ENCODE measurements around the gene ACSF2.

Gene ACSF2

GRCh38 chr17:50444841-50445715, 19.1 kb downstream of the ACSF2 start:
- no peak overlapping the region for H3K27ac ChIP-seq
- H3K9ac ChIP-seq (ENCODE audit: insufficient read length), result no peak overlapping the region
- TF ChIP-seq FOXP2 (optimal IDR thresholded peaks at IDR 0.05; ENCODE audit: control extremely low read depth, extremely low read length, insufficient read depth), result no peak
- TF ChIP-seq POLR2AphosphoS5 (IDR thresholded peaks at IDR 0.05; ENCODE audit: borderline replicate concordance, low read depth, low read length), result no peak
- no peak for TF ChIP-seq EZH2 (IDR thresholded peaks at IDR 0.05)
- H3K4me3 ChIP-seq, result no peak overlapping the region
- no peaks in the 10 kb centered on the region for H3K9me3 ChIP-seq (ENCODE audit: low read depth, low read length)
- DNase-seq (ENCODE audit: low read depth, low spot score), result no peak
- H3K36me3 ChIP-seq (ENCODE audit: insufficient read depth, low read length), result no peaks in the 10 kb centered on the region

DNA sequence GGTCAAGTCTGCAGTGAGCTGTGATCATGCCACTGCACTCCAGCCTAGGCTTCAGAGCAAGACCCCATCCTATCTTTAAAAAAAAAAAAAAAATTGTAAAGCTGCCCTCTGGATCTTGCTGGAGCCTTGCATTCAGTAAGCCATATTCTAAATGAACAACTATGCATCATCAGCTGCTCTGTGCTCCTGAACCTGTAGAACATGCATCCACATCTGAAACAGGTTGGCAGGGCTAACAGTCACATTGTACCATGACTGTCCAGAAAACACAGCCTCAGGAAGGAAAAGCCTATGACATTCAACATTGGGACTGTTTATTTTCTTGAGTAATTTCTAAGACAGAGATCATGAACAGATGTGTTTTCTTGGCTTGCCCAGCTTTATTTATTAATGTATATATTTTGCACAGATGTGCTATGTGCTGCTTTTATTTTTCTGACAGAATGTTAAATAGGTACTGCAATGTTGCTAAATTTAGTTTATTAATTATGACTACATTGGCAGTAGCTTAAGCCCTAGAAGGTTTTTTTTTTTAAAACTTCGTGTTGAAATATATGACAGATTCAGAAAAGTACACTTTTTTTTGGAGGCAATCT, 19.8 kb downstream of the ACSF2 start:
- TF ChIP-seq EZH2 (IDR thresholded peaks at IDR 0.05) (no peak), POLR2AphosphoS5 (IDR thresholded peaks at IDR 0.05; ENCODE audit: borderline replicate concordance, low read depth, low read length) (no peak), FOXP2 (optimal IDR thresholded peaks at IDR 0.05; ENCODE audit: control extremely low read depth, extremely low read length, insufficient read depth) (no peak)
- Histone ChIP-seq H3K4me3 (no peak overlapping the region), H3K9ac (ENCODE audit: insufficient read length) (no peak overlapping the region), H3K36me3 (ENCODE audit: insufficient read depth, low read length) (no peaks in the 10 kb centered on the region), H3K27ac (no peak overlapping the region), H3K9me3 (ENCODE audit: low read depth, low read length) (no peaks in the 10 kb centered on the region)
- DNase-seq (ENCODE audit: low read depth, low spot score), result no peak

DNA sequence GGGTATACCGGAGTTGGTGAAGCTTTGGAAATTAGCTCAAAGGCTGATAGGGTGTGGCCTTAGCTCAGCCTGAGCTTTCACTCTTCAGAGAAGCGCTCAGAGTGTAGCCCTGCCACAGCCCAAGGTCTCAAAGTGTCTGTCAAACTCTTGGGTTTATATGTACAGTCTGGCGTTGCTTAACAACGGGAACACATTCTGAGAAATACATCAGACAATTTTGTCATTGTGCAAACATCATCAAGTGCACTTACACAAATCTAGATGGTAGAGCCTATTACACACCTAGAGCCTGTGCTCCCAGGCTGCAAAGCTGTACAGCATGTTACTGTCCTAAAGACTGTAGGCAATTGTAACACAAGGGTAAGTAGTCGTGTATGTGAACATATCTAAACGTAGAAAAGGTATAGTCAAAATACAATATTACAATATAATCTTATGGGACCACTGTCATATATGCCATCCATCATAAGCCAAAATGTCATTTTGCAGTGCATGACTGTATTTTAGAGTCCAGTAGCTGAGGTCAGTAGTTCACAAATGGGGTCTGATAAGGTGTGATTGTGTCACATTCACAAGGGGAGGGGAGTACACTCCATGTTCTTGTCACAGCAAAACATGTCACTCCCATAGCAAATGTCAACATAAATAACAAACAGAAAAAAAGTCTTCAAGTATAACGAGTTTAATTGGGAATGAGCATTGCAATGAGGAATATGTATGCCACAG, 22.0 kb downstream of the ACSF2 start:
- Histone ChIP-seq H3K9ac (ENCODE audit: insufficient read length) (no peak overlapping the region), H3K4me3 (no peak overlapping the region), H3K9me3 (ENCODE audit: low read depth, low read length) (no peaks in the 10 kb centered on the region), H3K27ac (no peak overlapping the region), H3K36me3 (ENCODE audit: insufficient read depth, low read length) (no peaks in the 10 kb centered on the region)
- DNase-seq (ENCODE audit: low read depth, low spot score), result no peak
- no peak for TF ChIP-seq POLR2AphosphoS5 (IDR thresholded peaks at IDR 0.05; ENCODE audit: borderline replicate concordance, low read depth, low read length)
- TF ChIP-seq FOXP2 (optimal IDR thresholded peaks at IDR 0.05; ENCODE audit: control extremely low read depth, extremely low read length, insufficient read depth), result no peak
- no peak for TF ChIP-seq EZH2 (IDR thresholded peaks at IDR 0.05)

DNA sequence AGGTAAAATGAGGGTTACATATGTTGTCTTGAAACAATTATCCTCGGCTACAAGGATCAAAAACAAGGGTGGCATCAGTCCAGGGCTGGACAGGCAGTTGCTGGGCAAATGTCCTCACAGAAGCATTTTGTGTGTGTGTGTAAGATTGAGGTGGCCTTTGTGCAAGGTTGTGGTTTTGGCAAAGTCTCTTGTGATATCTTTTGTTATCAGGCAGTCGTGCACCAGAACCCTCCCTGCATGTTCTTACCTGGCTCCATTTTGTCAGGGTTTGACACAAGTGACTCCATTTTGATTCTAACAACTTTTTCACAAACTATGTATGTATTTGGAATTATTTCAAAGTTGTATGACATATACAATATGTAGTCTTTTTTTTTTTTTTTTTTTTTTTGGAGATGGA, 22.6 kb downstream of the ACSF2 start:
- Histone ChIP-seq H3K36me3 (ENCODE audit: insufficient read depth, low read length) (no peaks in the 10 kb centered on the region), H3K9me3 (ENCODE audit: low read depth, low read length) (no peaks in the 10 kb centered on the region), H3K4me3 (no peak overlapping the region), H3K9ac (ENCODE audit: insufficient read length) (no peak overlapping the region), H3K27ac (no peak overlapping the region)
- no peak for TF ChIP-seq POLR2AphosphoS5 (IDR thresholded peaks at IDR 0.05; ENCODE audit: borderline replicate concordance, low read depth, low read length)
- TF ChIP-seq FOXP2 (optimal IDR thresholded peaks at IDR 0.05; ENCODE audit: control extremely low read depth, extremely low read length, insufficient read depth), result no peak
- TF ChIP-seq EZH2 (IDR thresholded peaks at IDR 0.05), result no peak
- DNase-seq (ENCODE audit: low read depth, low spot score), result no peak

DNA sequence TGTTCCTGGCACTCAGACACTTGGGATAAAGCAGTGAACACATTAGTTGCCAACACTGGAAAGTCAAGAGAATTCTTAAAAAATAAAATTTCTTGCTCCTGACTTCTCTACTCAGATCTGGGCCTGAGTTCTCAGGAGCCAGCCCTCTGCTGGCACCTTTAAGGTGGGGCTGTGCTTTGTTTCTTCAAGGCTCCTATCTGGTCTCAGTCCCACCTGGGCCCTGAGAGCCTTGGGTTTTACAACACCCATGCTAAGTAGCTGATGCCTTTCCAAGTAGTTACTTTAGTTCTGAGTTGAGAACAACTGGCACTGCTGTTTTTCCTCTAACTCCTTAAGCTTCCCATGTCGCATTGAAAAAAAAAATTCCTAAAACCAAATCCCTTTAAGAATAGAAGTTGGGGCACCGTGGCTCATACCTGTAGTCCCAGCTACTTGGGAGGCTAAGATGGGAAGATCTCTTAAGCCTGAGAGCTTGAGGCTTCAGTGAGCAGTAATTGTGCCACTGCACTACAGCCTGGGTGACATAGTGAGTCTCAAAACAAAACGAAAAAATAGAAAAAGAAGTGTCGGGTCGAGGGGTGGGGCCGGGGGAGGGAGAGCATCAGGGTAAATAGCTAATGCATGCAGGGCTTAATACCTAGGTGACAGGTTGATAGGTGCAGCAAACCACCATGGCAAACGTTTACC, 26.1 kb downstream of the ACSF2 start:
- Histone ChIP-seq H3K4me3 (no peak overlapping the region), H3K9me3 (ENCODE audit: low read depth, low read length) (no peaks in the 10 kb centered on the region), H3K36me3 (ENCODE audit: insufficient read depth, low read length) (no peaks in the 10 kb centered on the region), H3K9ac (ENCODE audit: insufficient read length) (no peak overlapping the region), H3K27ac (no peak overlapping the region)
- no peak for DNase-seq (ENCODE audit: low read depth, low spot score)
- TF ChIP-seq FOXP2 (optimal IDR thresholded peaks at IDR 0.05; ENCODE audit: control extremely low read depth, extremely low read length, insufficient read depth) (no peak), POLR2AphosphoS5 (IDR thresholded peaks at IDR 0.05; ENCODE audit: borderline replicate concordance, low read depth, low read length) (no peak)

GRCh38 chr17:50452630-50453300, 26.7 kb downstream of the ACSF2 start:
- Histone ChIP-seq H3K27ac (no peak overlapping the region), H3K4me3 (no peak overlapping the region), H3K36me3 (ENCODE audit: insufficient read depth, low read length) (no peaks in the 10 kb centered on the region), H3K9ac (ENCODE audit: insufficient read length) (no peak overlapping the region), H3K9me3 (ENCODE audit: low read depth, low read length) (no peaks in the 10 kb centered on the region)
- no peak for DNase-seq (ENCODE audit: low read depth, low spot score)
- TF ChIP-seq POLR2AphosphoS5 (IDR thresholded peaks at IDR 0.05; ENCODE audit: borderline replicate concordance, low read depth, low read length) (no peak), EZH2 (IDR thresholded peaks at IDR 0.05) (no peak), FOXP2 (optimal IDR thresholded peaks at IDR 0.05; ENCODE audit: control extremely low read depth, extremely low read length, insufficient read depth) (no peak)

GRCh38 chr17:50453901-50454300, 27.9 kb downstream of the ACSF2 start:
- Histone ChIP-seq H3K36me3 (ENCODE audit: insufficient read depth, low read length) (no peaks in the 10 kb centered on the region), H3K9ac (ENCODE audit: insufficient read length) (no peak overlapping the region), H3K27ac (no peak overlapping the region), H3K9me3 (ENCODE audit: low read depth, low read length) (no peaks in the 10 kb centered on the region), H3K4me3 (no peak overlapping the region)
- TF ChIP-seq EZH2 (IDR thresholded peaks at IDR 0.05), result no peak
- TF ChIP-seq POLR2AphosphoS5 (IDR thresholded peaks at IDR 0.05; ENCODE audit: borderline replicate concordance, low read depth, low read length), result no peak
- TF ChIP-seq FOXP2 (optimal IDR thresholded peaks at IDR 0.05; ENCODE audit: control extremely low read depth, extremely low read length, insufficient read depth), result no peak
- DNase-seq (ENCODE audit: low read depth, low spot score), result no peak

All from SK-N-MC (cell line).